HepG2 (cell line): ENCODE data around the gene POLE. TPM values are rescaled to one million over a fixed set of nuclear protein-coding genes. Genes with fewer than 3 reads are reported as not detected.

Source experiments
- E2F1 ChIP-seq: sonication (generic); formaldehyde crosslinking; IDR thresholded peaks from 2 replicates; pipeline ENCODE4 v1.5.0; 2020; ENCODE audit warnings: missing genetic modification reagents
- TRIM22 ChIP-seq: fragments of 450-650 bp; IDR thresholded peaks from 2 replicates; pipeline ENCODE4 v1.6.1; 2017
- ZBTB26 ChIP-seq: IDR thresholded peaks from 2 replicates; pipeline ENCODE4 v1.6.1; 2016; ENCODE audit warnings: missing compliant biosample characterization, missing genetic modification reagents, borderline replicate concordance
- ZNF138 ChIP-seq: sonication (generic); formaldehyde crosslinking; IDR thresholded peaks from 2 replicates; pipeline ENCODE4 v1.5.0; 2020; ENCODE audit warnings: mild to moderate bottlenecking, low read depth, missing genetic modification reagents
- ZSCAN29 ChIP-seq: sonication (generic); formaldehyde crosslinking; conservative IDR thresholded peaks from 2 replicates; pipeline ENCODE4 v1.4.0; 2020; ENCODE audit warnings: mild to moderate bottlenecking, missing genetic modification reagents
- polyA plus RNA-seq, 8 experiments: library from polyadenylated mRNA; depleted of rRNA in 3 of 8; stranded (reverse) in 7 of 8; unstranded in 1 of 8; fragments of >200 nt; fragmentation: Illumina TruSeq in 4 of 8; extraction: Trizol in 4 of 8; gene quantifications; 2 replicates each; pipeline versions ENCODE4 v1.2.1 to v1.2.3, GENCODE V29; 2011 to 2016; ENCODE audit warnings: low read depth in 4 of 8, missing spikeins in 1 of 8, mixed read lengths in 1 of 8; ENCODE audit not compliant: insufficient read depth in 1 of 8
- total RNA-seq, 5 experiments: library from RNA; depleted of rRNA; stranded (reverse); fragments of >200 nt; fragmentation: Illumina TruSeq; extraction: Trizol; gene quantifications; 2 replicates each; pipeline ENCODE4 v1.2.3, GENCODE V29; 2016; ENCODE audit warnings: low read depth in 1 of 5
- TF ChIP-seq, protein P1 (sequence below): sonication (generic); formaldehyde crosslinking; IDR thresholded peaks from 2 replicates; pipeline ENCODE4 v1.8.0; 2022; ENCODE audit warnings: low read depth, missing genetic modification reagents

The POLE gene
- total and polyA plus RNA-seq, 2 of the 13 experiments (the other 11 are each of a cell fraction or from before 2014, with no cell fraction given), result 25.3 to 52.2 TPM

DNA sequence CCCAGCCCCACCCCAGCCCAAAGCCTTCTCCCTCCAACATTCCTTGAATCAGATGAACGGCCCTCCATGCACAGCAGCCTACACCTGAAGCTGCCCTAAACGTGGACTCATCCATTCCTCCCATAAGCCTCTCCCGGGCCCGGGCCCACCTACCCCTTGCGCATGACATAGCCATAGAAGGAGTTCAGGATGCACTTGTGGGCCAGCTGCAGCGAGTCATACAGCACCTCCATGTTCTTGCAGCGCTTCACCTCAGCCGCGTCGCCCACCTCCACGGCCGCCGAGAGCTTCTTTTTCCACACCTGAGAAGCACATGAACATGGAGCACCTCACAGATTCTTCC lies 22.0 kb downstream of the POLE start (continued):
- TF ChIP-seq TRIM22, result no peak
- no peak for TF ChIP-seq ZSCAN29 (CRISPR knock-in tag)
- TF ChIP-seq, protein P1, sequence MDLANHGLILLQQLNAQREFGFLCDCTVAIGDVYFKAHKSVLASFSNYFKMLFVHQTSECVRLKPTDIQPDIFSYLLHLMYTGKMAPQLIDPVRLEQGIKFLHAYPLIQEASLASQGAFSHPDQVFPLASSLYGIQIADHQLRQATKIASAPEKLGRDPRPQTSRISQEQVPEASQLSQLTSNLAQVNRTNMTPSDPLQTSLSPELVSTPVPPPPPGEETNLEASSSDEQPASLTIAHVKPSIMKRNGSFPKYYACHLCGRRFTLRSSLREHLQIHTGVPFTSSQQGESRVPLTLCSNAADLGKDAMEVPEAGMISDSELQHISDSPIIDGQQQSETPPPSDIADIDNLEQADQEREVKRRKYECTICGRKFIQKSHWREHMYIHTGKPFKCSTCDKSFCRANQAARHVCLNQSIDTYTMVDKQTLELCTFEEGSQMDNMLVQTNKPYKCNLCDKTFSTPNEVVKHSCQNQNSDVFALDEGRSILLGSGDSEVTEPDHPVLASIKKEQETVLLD (CRISPR knock-in tag), result no peak
- TF ChIP-seq ZBTB26 (CRISPR knock-in tag), result no peak
- no peak for TF ChIP-seq E2F1 (CRISPR knock-in tag)
- no peak for TF ChIP-seq ZNF138 (CRISPR knock-in tag)
